ENCODE measurements around the gene HTD2. TPM values are rescaled to one million over a fixed set of nuclear protein-coding genes. Genes with fewer than 3 reads are reported as not detected.

The HTD2 gene
- total RNA-seq (2022; extraction: Qiagen RNA extraction), result 7.3 to 8.3 TPM (median 7.7 TPM) in 5 replicates

DNA sequence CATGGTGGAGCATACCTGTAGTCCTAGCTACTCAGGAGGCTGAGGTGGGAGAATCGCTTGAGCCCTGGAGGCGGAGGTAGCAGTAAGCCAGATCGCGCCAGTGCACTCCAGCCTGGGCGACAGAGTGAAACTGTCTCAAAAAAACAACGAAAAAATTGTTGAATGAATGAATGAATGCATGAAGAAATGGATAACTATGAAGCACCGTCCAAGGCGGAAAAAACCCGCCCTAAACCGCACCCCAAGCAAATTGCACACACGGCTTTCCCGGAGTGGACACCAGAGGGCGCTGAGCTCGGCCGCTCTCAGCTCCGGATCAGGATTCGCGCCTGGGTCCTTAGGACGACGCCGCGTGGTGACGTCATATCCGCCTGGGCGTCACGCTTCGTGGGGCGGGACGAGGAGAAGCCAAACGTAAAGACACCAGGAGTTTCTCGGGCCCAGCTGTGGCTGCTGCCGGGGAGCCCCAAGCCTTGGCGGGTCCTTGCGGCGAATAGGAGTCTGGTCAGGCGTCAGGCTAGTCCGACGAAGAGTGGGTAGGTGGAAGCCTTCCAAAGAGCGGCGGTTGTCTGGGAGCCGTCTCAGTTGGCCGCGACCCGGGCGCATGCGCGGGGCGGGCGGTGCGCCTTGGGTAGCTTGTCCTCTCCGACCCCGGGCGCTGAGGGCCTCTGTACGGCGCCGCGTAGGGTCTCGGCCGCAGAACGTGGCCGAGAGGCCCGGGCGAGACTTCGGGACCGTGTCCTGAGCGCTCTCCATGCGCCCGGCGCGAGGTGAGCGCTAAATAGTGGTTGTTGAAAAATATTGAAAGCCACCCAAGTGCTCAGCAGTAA, at the start of gene HTD2, which contains the start of gene RPP14:
TSS of gene HTD2 (plus strand) at position 639 of the 830 bp plus-strand sequence. CDS start 11,094 bp downstream, outside the sequence.
TSS of gene RPP14 (plus strand) at position 364 of the 830 bp plus-strand sequence. CDS start 4,085 bp downstream, outside the sequence.

DNA sequence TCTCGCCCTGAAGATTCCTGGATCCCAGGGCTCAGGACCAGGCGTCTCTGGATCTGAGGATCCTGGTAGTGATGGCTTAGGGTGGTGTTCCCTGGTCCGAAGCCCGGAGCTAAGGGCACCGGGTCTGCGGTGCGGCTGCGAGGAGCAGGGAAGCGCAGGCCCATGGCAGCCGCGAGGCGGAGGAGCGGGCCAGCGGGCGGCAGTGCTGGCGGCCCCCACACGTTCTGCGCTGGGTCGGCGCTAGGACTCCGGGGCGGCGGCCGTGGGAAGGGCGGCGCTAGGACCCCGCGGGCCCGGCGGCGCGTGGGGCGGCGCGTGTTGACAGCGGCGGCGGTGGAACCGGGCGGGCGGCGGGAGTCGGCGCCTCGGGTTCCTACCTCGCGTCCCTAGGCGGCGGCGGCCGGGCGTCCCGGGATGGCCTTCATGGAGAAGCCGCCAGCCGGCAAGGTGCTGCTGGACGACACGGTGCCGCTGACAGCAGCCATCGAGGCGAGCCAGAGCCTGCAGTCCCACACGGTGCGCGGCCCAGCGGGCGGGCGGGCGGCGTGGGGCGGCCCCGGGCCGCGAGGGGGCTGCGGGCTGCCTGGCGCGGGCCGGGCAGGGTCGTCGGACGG, 26.4 kb downstream of the HTD2 start, which contains the start of gene PXK:
TSS of gene PXK (plus strand) at position 318 of the 614 bp plus-strand sequence. CDS start at position 415, 97 bp downstream.

Other genes starting within 250 kb of the HTD2 start
- 0.21 TPM in 1 of 5 replicates, not detected in the others for gene DNASE1L3, start 95.5 kb upstream of the HTD2 start, total RNA-seq (2022; extraction: Qiagen RNA extraction)
- 9.0 to 10.9 TPM (median 10.6 TPM) in 5 replicates for gene ABHD6, start 68.7 kb upstream of the HTD2 start, total RNA-seq (2022; extraction: Qiagen RNA extraction)
- 9.0 to 12.6 TPM (median 10.8 TPM) in 5 replicates for gene RPP14, start 275 bp upstream of the HTD2 start, total RNA-seq (2022; extraction: Qiagen RNA extraction)
- gene PXK, start 26.4 kb downstream of the HTD2 start, total RNA-seq (2022; extraction: Qiagen RNA extraction), result 4.1 to 5.8 TPM (median 4.8 TPM) in 5 replicates
- gene PDHB, start 127.3 kb downstream of the HTD2 start, total RNA-seq (2022; extraction: Qiagen RNA extraction), result 57.1 to 63.4 TPM (median 60.5 TPM) in 5 replicates
- 6.2 to 9.8 TPM (median 7.5 TPM) in 5 replicates for gene KCTD6, start 185.6 kb downstream of the HTD2 start, total RNA-seq (2022; extraction: Qiagen RNA extraction)
- gene ACOX2, start 230.7 kb downstream of the HTD2 start, total RNA-seq (2022; extraction: Qiagen RNA extraction), result 5.9 to 9.8 TPM (median 7.6 TPM) in 5 replicates